IMR-90 (cell line): Measurements from ENCODE around the gene FTO.

Source experiments
- CHD1 ChIP-seq: IDR thresholded peaks from 2 replicates; pipeline ENCODE4 v1.6.1; 2012; ENCODE audit warnings: low read depth, low read length, improper control_type of control experiment
- POLR2A ChIP-seq: IDR thresholded peaks from 2 replicates; pipeline ENCODE4 v1.6.1; 2012; ENCODE audit warnings: mild to moderate bottlenecking, low read depth, low read length
- SMC3 ChIP-seq: fragments of 150-350 bp; IDR thresholded peaks from 2 replicates; pipeline ENCODE4 v1.6.1; 2016; ENCODE audit warnings: low read depth, mild to moderate bottlenecking, antibody characterized with exemption, low read length, moderate library complexity
- TF ChIP-seq, protein P1 (sequence below): conservative IDR thresholded peaks from 2 replicates; pipeline ENCODE4 v1.5.1; 2012; ENCODE audit warnings: mild to moderate bottlenecking, low read depth, low read length, improper control_type of control experiment
- TF ChIP-seq, protein P2 (sequence below): fragments of 150-350 bp; IDR thresholded peaks from 2 replicates; pipeline ENCODE4 v1.6.1; 2017; ENCODE audit warnings: mild to moderate bottlenecking, antibody characterized with exemption, low read length, low read depth

DNA sequence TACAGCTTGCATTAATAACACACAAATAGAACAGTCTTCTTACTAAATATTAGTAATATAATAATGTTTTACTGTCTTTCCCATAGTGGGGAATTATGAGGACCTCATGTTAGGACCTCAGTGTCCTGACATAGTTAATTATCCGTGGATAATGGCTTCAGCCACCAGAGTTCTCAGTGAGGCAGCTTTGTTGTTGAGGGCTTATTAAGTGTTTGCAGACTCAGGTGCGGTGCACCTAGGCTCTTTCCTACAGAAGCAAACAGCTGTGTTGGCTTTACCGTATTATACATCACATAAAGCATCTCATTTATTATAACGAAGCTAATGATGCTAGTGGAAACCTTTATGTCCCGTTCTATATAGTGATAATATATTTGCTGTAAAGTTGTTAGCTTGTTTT lies 246.7 kb downstream of the FTO start:
- no peak for TF ChIP-seq SMC3
- TF ChIP-seq, protein P1, sequence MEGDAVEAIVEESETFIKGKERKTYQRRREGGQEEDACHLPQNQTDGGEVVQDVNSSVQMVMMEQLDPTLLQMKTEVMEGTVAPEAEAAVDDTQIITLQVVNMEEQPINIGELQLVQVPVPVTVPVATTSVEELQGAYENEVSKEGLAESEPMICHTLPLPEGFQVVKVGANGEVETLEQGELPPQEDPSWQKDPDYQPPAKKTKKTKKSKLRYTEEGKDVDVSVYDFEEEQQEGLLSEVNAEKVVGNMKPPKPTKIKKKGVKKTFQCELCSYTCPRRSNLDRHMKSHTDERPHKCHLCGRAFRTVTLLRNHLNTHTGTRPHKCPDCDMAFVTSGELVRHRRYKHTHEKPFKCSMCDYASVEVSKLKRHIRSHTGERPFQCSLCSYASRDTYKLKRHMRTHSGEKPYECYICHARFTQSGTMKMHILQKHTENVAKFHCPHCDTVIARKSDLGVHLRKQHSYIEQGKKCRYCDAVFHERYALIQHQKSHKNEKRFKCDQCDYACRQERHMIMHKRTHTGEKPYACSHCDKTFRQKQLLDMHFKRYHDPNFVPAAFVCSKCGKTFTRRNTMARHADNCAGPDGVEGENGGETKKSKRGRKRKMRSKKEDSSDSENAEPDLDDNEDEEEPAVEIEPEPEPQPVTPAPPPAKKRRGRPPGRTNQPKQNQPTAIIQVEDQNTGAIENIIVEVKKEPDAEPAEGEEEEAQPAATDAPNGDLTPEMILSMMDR: no peak
- no peak for TF ChIP-seq POLR2A
- TF ChIP-seq, protein P2, sequence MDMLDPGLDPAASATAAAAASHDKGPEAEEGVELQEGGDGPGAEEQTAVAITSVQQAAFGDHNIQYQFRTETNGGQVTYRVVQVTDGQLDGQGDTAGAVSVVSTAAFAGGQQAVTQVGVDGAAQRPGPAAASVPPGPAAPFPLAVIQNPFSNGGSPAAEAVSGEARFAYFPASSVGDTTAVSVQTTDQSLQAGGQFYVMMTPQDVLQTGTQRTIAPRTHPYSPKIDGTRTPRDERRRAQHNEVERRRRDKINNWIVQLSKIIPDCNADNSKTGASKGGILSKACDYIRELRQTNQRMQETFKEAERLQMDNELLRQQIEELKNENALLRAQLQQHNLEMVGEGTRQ: no peak
- no peak for TF ChIP-seq CHD1
